HG03103 (cell line): ENCODE data around the gene SNX8.

Source experiments
- ATAC-seq: cut with Tn5 transposase; IDR thresholded peaks from one replicate; pipeline ENCODE4 v1.9.1; 2021; ENCODE audit warnings: low read depth; ENCODE audit not compliant: unreplicated experiment

SNX8 gene

DNA sequence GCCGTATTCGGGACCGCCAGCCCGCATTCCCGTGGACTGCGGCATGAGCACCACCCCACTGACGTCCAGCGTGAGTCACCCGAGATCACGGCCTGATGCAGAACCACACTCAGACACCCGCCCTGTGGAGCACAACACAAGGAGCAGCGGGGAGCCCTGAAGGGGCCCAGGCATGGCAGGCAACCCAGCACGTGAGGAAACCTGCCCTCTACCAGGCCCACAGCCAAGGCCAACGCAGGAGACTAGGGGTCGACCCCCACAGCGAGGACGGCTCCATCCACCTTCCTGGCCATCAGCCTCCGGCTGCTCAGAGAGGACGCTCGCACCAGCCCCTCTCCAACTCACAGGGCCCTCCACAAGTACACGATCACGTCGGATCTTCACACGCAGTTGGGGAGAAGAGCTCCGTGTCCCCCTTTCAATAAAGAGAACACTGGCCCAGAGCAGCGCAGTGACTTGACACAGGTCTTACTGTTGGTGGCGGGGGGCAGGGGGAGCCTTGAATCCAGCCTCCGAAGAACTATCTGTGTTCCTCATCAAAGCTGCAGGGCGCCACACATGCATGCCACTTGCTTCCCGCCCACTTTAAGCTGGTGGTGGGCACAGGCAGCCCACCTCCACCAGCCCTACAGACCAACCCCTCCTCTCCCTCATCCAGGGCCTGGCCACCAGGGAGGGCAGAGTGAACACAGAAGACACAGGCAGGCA is 103.5 kb downstream of the SNX8 start:
- no peak for ATAC-seq

- ATAC-seq: no peak
Observed at GRCh38 chr7:2209961-2210323, 104.3 kb downstream of the SNX8 start.

GRCh38 chr7:2209146-2209960 is 104.9 kb downstream of the SNX8 start:
- ATAC-seq: peak; percentile 51

DNA sequence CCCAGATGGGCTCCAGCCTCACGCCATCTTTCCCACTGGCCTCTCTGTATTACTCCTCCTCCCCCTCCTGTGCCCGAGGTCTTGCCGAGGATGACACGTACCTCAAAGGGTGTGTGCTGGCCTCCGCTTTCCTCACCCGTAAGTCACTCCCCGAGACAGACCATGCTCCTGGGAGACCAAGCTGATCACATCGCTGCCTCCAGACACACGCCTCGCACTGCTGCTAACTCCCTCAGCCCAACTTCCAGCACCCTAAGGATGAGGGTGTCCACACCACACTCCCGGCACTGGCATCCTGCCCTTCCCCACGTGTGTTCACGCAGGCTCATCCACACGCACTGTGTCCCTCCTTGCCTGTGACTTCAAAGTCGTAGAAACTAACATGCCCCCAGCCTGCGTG is 105.5 kb downstream of the SNX8 start:
- ATAC-seq: no peak

GRCh38 chr7:2205036-2205780 is 109.0 kb downstream of the SNX8 start:
- no peak for ATAC-seq

DNA sequence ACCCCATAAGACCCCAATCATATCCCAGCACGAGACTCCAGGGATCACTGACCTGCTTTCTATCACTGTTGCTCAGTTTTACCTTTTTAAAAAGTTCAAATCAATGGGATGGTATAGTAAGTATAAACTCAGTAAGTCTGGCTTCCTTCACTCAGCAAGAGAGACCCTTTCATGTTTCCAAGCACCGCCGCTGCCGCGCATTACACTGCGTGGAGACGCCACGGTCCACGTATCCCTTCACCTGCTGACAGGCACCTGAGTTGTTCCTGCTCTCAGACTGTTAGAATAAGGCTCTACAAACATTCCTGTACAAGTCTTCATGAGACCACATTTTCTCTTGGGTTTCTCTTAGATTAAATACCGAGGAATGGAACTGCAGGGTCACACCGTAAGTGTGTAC is 109.8 kb downstream of the SNX8 start:
- no peak for ATAC-seq

- ATAC-seq: no peak
Observed at GRCh38 chr7:2203766-2204300, 110.4 kb downstream of the SNX8 start.

- no peak for ATAC-seq
Observed at GRCh38 chr7:2202901-2203765, 111.1 kb downstream of the SNX8 start.

GRCh38 chr7:2202361-2202761 is 111.9 kb downstream of the SNX8 start:
- no peak for ATAC-seq
